A549 (cell line): ENCODE measurements around the gene CADM2. TPM values are rescaled to one million over a fixed set of nuclear protein-coding genes. Genes with fewer than 3 reads are reported as not detected.

Source experiments
- ATAC-seq, 2 experiments: fragments of 200-7000 bp in 1 of 2; fragments of >200 bp in 1 of 2; cut with Nextera tagmentation in 1 of 2; cut with Tn5 transposase in 1 of 2; 3 replicates each; pipeline versions ENCODE4 v1.8.0 to v1.9.1; 2018 to 2020; ENCODE audit warnings: mild to moderate bottlenecking in 1 of 2, moderate library complexity in 1 of 2
- CTCF ChIA-PET: fragments of 300-600 bp; sonication (Branson Sonifier 250); formaldehyde crosslinking; extraction: SDS; loops from one replicate; lab custom pipeline; 2021; ENCODE audit warnings: antibody characterized with exemption, inconsistent platforms; lab: Yijun Ruan, JAX
- POLR2A ChIA-PET: fragments of 350-600 bp; formaldehyde crosslinking; extraction: SDS; loops from one replicate; lab custom pipeline; 2021; ENCODE audit warnings: antibody characterized with exemption, inconsistent platforms; lab: Yijun Ruan, JAX
- DNase-seq, 2 experiments: peaks; one replicate each; pipeline versions ENCODE4 v3.0.0 to v3.0.0-alpha.2; 2011 to 2016; ENCODE audit warnings: low read depth in 1 of 2, low spot score in 1 of 2
- FAIRE-seq: peaks from 2 replicates; lab custom pipeline; 2011; peaks lifted over from hg19 to GRCh38; lab: Jason Lieb, UNC
- H3K27ac ChIP-seq, 2 experiments: fragments of >200 bp; sonication (Bioruptor Twin); formaldehyde crosslinking; 3 replicates each; pipeline ENCODE4 v1.5.1; 2016 to 2017
- H3K4me1 ChIP-seq: fragments of >200 bp; sonication (Bioruptor Twin); formaldehyde crosslinking; 3 replicates; pipeline ENCODE4 v1.6.1; 2016
- H3K4me2 ChIP-seq: fragments of >200 bp; sonication (Bioruptor Twin); formaldehyde crosslinking; 3 replicates; pipeline ENCODE4 v1.6.1; 2016
- H3K4me3 ChIP-seq: fragments of >200 bp; sonication (Bioruptor Twin); formaldehyde crosslinking; 3 replicates; pipeline ENCODE4 v1.5.1; 2016
- H3K9me3 ChIP-seq: fragments of >200 bp; sonication (Bioruptor Twin); formaldehyde crosslinking; 3 replicates; pipeline ENCODE4 v1.6.1; 2016
- CBX8 ChIP-seq: fragments of 200-600 bp; sonication (generic); IDR thresholded peaks from 2 replicates; pipeline ENCODE4 v1.6.1; 2016
- EHMT2 ChIP-seq: fragments of 200-600 bp; sonication (generic); IDR thresholded peaks from 2 replicates; pipeline ENCODE4 v1.6.1; 2016; ENCODE audit warnings: antibody characterized with exemption, low read depth, mild to moderate bottlenecking, moderate library complexity
- EP300 ChIP-seq, 2 experiments: fragments of >200 bp; sonication (Bioruptor Twin); formaldehyde crosslinking; IDR thresholded peaks; 2 replicates in 1 of 2; 3 replicates in 1 of 2; pipeline ENCODE4 v1.6.1; 2016 to 2017
- ESRRA ChIP-seq: fragments of 150-350 bp; IDR thresholded peaks from 2 replicates; pipeline ENCODE4 v1.6.1; 2014; ENCODE audit warnings: mild to moderate bottlenecking, low read length, borderline replicate concordance
- FOSB ChIP-seq: fragments of 250-450 bp; sonication (Bioruptor Pico); IDR thresholded peaks from 2 replicates; pipeline ENCODE4 v1.5.0; 2020; ENCODE audit warnings: mild to moderate bottlenecking, moderate library complexity
- FOXS1 ChIP-seq: fragments of 250-450 bp; sonication (Bioruptor Pico); IDR thresholded peaks from 2 replicates; pipeline ENCODE4 v1.5.0; 2020; ENCODE audit warnings: mild to moderate bottlenecking, moderate library complexity
- HOXB13 ChIP-seq: fragments of 250-450 bp; sonication (Bioruptor Pico); IDR thresholded peaks from 2 replicates; pipeline ENCODE4 v1.5.0; 2020; ENCODE audit warnings: low read depth, mild to moderate bottlenecking, moderate library complexity
- HOXB5 ChIP-seq: fragments of 250-450 bp; sonication (Bioruptor Pico); IDR thresholded peaks from 2 replicates; pipeline ENCODE4 v1.5.0; 2020; ENCODE audit warnings: mild to moderate bottlenecking, moderate library complexity
- JUNB ChIP-seq: fragments of >200 bp; sonication (Bioruptor Twin); formaldehyde crosslinking; IDR thresholded peaks from 2 replicates; pipeline ENCODE4 v1.6.1; 2016
- POLR2AphosphoS2 ChIP-seq: conservative IDR thresholded peaks from 2 replicates; pipeline ENCODE4 v1.6.1; 2012; ENCODE audit warnings: low read length, improper control_type of control experiment, inconsistent platforms
- RAD21 ChIP-seq, 2 experiments: fragments of >200 bp in 1 of 2; sonication (Bioruptor Twin) in 1 of 2; formaldehyde crosslinking in 1 of 2; IDR thresholded peaks in 1 of 2; conservative IDR thresholded peaks in 1 of 2; 2 replicates in 1 of 2; 3 replicates in 1 of 2; pipeline ENCODE4 v1.6.1; 2012 to 2018; ENCODE audit warnings: inconsistent platforms in 1 of 2
- RCOR1 ChIP-seq: fragments of 150-350 bp; IDR thresholded peaks from 2 replicates; pipeline ENCODE4 v1.6.1; 2014; ENCODE audit warnings: antibody characterized with exemption, low read length, low read depth
- WGBS: methylation state at CpG from one replicate; pipeline ENCODE4 v1.1.6; 2017; ENCODE audit errors: missing lambda C conversion rate; 5-methylcytosine and 5-hydroxymethylcytosine counted together
- polyA plus RNA-seq, 4 experiments: library from polyadenylated mRNA; depleted of rRNA in 3 of 4; stranded (reverse); fragments of >200 nt; fragmentation: RNase III in 1 of 4; extraction: RNeasy Plus Mini Kit Qiagen cat#74134 plus additional on column Dnase treatment in 1 of 4; gene quantifications; 2 replicates in 3 of 4; 3 replicates in 1 of 4; pipeline ENCODE4 v1.2.3, GENCODE V29; 2011 to 2017
- TF ChIP-seq, protein P1 (sequence below): IDR thresholded peaks from 2 replicates; pipeline ENCODE4 v1.6.1; 2012
- TF ChIP-seq, protein P2 (sequence below): fragments of >200 bp; sonication (Bioruptor Twin); formaldehyde crosslinking; IDR thresholded peaks from 3 replicates; pipeline ENCODE4 v1.5.1; 2016
- TF ChIP-seq, protein P3 (sequence below): IDR thresholded peaks from 2 replicates; pipeline ENCODE4 v1.6.1; 2012
- TF ChIP-seq, protein P4 (sequence below): fragments of 200-600 bp; sonication (generic); IDR thresholded peaks from 2 replicates; pipeline ENCODE4 v1.6.1; 2016; ENCODE audit warnings: antibody characterized with exemption, mild to moderate bottlenecking, moderate library complexity
- TF ChIP-seq, protein P5 (sequence below): fragments of 150-350 bp; IDR thresholded peaks from 2 replicates; pipeline ENCODE4 v1.6.1; 2014; ENCODE audit warnings: low read depth, mild to moderate bottlenecking, low read length
- TF ChIP-seq, protein P6 (sequence below): fragments of >200 bp; sonication (Bioruptor Twin); formaldehyde crosslinking; IDR thresholded peaks from 3 replicates; pipeline ENCODE4 v1.6.1; 2016

CADM2 gene
- polyA plus RNA-seq, 2 of the 4 experiments (the other 2 are of a cell fraction): 0.05 to 0.71 TPM

DNA sequence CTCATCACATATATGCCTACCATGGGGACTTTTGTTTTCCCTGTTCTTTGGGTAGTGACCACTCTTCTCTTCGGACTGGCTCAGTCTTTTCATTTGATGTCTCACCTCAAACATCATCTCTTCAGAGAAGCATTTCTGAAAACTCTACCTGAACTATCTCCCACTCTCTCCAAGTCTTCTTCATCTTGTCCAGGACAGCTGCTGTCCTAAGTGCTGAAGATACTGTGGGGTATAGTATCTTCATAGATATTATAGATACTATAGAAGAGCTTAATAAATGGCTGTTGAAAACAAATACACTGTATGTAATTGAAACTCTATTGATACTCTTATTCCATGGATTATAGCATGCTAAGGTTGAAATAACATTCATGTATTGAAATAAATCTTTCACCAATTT is 672.3 kb downstream of the CADM2 start:
- POLR2A ChIA-PET: no interaction called here
- ATAC-seq: no peak

DNA sequence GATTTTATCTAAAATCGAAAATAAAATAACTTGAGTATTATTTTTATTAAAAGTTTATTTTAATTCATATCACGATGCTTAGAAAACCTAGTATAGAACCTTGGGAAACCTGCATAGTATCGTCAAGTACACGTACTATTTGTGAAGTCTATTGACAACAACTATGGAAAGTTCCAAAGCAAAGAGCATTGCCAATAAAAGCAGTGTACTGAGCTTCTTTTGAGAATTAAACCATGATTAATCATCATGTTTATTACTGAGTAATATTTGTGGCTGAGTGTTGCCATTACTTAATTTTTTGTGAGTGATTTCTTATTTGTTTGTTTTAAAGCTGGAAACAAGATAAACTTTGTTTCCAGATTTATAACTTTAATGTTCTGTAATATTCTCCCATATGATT is 674.1 kb downstream of the CADM2 start:
- no peaks in the 10 kb centered on the region for H3K9me3 ChIP-seq
- no peak overlapping the region for H3K4me3 ChIP-seq
- TF ChIP-seq, protein P1, sequence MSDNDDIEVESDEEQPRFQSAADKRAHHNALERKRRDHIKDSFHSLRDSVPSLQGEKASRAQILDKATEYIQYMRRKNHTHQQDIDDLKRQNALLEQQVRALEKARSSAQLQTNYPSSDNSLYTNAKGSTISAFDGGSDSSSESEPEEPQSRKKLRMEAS: no peak
- TF ChIP-seq HOXB5 (CRISPR knock-in tag): no peak
- no peak for TF ChIP-seq RCOR1
- TF ChIP-seq FOSB (CRISPR knock-in tag): no peak
- TF ChIP-seq, protein P2, sequence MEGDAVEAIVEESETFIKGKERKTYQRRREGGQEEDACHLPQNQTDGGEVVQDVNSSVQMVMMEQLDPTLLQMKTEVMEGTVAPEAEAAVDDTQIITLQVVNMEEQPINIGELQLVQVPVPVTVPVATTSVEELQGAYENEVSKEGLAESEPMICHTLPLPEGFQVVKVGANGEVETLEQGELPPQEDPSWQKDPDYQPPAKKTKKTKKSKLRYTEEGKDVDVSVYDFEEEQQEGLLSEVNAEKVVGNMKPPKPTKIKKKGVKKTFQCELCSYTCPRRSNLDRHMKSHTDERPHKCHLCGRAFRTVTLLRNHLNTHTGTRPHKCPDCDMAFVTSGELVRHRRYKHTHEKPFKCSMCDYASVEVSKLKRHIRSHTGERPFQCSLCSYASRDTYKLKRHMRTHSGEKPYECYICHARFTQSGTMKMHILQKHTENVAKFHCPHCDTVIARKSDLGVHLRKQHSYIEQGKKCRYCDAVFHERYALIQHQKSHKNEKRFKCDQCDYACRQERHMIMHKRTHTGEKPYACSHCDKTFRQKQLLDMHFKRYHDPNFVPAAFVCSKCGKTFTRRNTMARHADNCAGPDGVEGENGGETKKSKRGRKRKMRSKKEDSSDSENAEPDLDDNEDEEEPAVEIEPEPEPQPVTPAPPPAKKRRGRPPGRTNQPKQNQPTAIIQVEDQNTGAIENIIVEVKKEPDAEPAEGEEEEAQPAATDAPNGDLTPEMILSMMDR: no peak
- TF ChIP-seq, protein P3, sequence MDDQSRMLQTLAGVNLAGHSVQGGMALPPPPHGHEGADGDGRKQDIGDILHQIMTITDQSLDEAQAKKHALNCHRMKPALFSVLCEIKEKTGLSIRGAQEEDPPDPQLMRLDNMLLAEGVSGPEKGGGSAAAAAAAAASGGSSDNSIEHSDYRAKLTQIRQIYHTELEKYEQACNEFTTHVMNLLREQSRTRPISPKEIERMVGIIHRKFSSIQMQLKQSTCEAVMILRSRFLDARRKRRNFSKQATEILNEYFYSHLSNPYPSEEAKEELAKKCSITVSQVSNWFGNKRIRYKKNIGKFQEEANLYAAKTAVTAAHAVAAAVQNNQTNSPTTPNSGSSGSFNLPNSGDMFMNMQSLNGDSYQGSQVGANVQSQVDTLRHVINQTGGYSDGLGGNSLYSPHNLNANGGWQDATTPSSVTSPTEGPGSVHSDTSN: no peak
- TF ChIP-seq ESRRA: no peak
- CTCF ChIA-PET: no interaction called here
- no peaks in the 10 kb centered on the region for H3K4me1 ChIP-seq
- WGBS: 12% methylated on average over 4 of the region's 4 CpGs
- POLR2A ChIA-PET: no interaction called here
- ATAC-seq: no peak
- FAIRE-seq: no peak
- no peak overlapping the region for H3K27ac ChIP-seq
- H3K4me2 ChIP-seq: no peak overlapping the region
- DNase-seq: no peak

More for the DNA sequence above, 672.3 kb downstream of the CADM2 start:
- CTCF ChIA-PET: no interaction called here
- TF ChIP-seq, protein P4, sequence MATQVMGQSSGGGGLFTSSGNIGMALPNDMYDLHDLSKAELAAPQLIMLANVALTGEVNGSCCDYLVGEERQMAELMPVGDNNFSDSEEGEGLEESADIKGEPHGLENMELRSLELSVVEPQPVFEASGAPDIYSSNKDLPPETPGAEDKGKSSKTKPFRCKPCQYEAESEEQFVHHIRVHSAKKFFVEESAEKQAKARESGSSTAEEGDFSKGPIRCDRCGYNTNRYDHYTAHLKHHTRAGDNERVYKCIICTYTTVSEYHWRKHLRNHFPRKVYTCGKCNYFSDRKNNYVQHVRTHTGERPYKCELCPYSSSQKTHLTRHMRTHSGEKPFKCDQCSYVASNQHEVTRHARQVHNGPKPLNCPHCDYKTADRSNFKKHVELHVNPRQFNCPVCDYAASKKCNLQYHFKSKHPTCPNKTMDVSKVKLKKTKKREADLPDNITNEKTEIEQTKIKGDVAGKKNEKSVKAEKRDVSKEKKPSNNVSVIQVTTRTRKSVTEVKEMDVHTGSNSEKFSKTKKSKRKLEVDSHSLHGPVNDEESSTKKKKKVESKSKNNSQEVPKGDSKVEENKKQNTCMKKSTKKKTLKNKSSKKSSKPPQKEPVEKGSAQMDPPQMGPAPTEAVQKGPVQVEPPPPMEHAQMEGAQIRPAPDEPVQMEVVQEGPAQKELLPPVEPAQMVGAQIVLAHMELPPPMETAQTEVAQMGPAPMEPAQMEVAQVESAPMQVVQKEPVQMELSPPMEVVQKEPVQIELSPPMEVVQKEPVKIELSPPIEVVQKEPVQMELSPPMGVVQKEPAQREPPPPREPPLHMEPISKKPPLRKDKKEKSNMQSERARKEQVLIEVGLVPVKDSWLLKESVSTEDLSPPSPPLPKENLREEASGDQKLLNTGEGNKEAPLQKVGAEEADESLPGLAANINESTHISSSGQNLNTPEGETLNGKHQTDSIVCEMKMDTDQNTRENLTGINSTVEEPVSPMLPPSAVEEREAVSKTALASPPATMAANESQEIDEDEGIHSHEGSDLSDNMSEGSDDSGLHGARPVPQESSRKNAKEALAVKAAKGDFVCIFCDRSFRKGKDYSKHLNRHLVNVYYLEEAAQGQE: peak; percentile 57; the same call in 1 of the 2 replicates
- TF ChIP-seq FOXS1 (no peak), CBX8 (no peak)
- DNase-seq: no peak
- Histone ChIP-seq H3K4me3 (no peak overlapping the region), H3K4me1 (no peaks in the 10 kb centered on the region), H3K4me2 (no peak overlapping the region), H3K27ac (no peak overlapping the region), H3K9me3 (no peaks in the 10 kb centered on the region)
- WGBS: 6% methylated on average over 1 of the region's 1 CpG
- FAIRE-seq: no peak

DNA sequence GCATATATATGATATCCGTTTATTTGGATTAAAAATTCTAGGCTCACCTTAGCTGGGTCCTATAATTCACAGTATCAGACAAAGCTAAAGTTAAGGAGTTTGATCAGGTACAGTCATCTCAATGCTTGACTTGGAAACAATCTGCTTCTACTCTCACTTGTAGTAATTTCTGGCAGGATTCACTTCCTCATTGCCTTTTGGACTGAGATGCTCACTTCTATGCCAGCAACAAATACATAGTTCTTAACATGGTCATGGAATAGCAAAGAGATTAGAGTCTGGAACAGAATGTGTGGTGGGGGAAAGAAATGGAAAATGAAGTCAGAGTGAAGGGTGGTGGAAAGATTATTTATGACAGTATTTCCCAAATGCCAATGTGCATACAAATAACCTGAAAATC is 693.6 kb downstream of the CADM2 start:
- Histone ChIP-seq H3K27ac (no peak overlapping the region), H3K9me3 (no peaks in the 10 kb centered on the region), H3K4me2 (no peak overlapping the region), H3K4me1 (no peaks in the 10 kb centered on the region), H3K4me3 (no peak overlapping the region)
- DNase-seq (no peak), ATAC-seq (no peak), FAIRE-seq (no peak)
- ChIA-PET CTCF (no interaction called here), POLR2A (no interaction called here)
- 38% methylated on average over 1 of the region's 1 CpG for WGBS
- TF ChIP-seq RAD21 (conservative IDR thresholded peaks at IDR 0.05 in 1 of 2, IDR thresholded peaks at IDR 0.05 in 1 of 2) (no peak), HOXB5 (CRISPR knock-in tag) (no peak), EP300 (IDR thresholded peaks at IDR 0.05) (no peak), POLR2AphosphoS2 (no peak), HOXB13 (CRISPR knock-in tag) (no peak), EHMT2 (no peak), JUNB (no peak)
- TF ChIP-seq, protein P2: no peak
- TF ChIP-seq, protein P5, sequence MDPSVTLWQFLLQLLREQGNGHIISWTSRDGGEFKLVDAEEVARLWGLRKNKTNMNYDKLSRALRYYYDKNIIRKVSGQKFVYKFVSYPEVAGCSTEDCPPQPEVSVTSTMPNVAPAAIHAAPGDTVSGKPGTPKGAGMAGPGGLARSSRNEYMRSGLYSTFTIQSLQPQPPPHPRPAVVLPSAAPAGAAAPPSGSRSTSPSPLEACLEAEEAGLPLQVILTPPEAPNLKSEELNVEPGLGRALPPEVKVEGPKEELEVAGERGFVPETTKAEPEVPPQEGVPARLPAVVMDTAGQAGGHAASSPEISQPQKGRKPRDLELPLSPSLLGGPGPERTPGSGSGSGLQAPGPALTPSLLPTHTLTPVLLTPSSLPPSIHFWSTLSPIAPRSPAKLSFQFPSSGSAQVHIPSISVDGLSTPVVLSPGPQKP: no peak
- TF ChIP-seq, protein P3: no peak
- TF ChIP-seq, protein P6, sequence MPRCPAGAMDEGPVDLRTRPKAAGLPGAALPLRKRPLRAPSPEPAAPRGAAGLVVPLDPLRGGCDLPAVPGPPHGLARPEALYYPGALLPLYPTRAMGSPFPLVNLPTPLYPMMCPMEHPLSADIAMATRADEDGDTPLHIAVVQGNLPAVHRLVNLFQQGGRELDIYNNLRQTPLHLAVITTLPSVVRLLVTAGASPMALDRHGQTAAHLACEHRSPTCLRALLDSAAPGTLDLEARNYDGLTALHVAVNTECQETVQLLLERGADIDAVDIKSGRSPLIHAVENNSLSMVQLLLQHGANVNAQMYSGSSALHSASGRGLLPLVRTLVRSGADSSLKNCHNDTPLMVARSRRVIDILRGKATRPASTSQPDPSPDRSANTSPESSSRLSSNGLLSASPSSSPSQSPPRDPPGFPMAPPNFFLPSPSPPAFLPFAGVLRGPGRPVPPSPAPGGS: no peak
